Measurements from ENCODE around the gene TMEM62.

Gene TMEM62

GRCh38 chr15:43204016-43204901, 70.9 kb downstream of the TMEM62 start:
- H3K36me3 Mint-ChIP-seq (ENCODE audit: low read depth): peaks cover 1% of the 10 kb centered on the region
- DNase-seq (peak; percentile 59), ATAC-seq (peak; percentile 62)
- H3K4me1 Mint-ChIP-seq: peaks cover 13% of the 10 kb centered on the region
- H3K4me3 Mint-ChIP-seq: no peak overlapping the region
- H3K9me3 Mint-ChIP-seq: no peaks in the 10 kb centered on the region
- H3K27me3 Mint-ChIP-seq: peaks cover 8% of the 10 kb centered on the region
- H3K27ac Mint-ChIP-seq: no peak overlapping the region

- Mint-ChIP-seq H3K27me3 (peaks cover 16% of the 10 kb centered on the region), H3K4me3 (no peak overlapping the region), H3K4me1 (peaks cover 7% of the 10 kb centered on the region), H3K9me3 (no peaks in the 10 kb centered on the region), H3K36me3 (ENCODE audit: low read depth) (no peaks in the 10 kb centered on the region), H3K27ac (no peak overlapping the region)
- DNase-seq (no peak), ATAC-seq (no peak)
These were observed 72.7 kb downstream of the TMEM62 start for GRCh38 chr15:43206054-43206453.

GRCh38 chr15:43207024-43207423, 73.6 kb downstream of the TMEM62 start:
- no peaks in the 10 kb centered on the region for H3K9me3 Mint-ChIP-seq
- peaks cover 16% of the 10 kb centered on the region for H3K27me3 Mint-ChIP-seq
- H3K27ac Mint-ChIP-seq: no peak overlapping the region
- peaks cover 7% of the 10 kb centered on the region for H3K4me1 Mint-ChIP-seq
- no peak overlapping the region for H3K4me3 Mint-ChIP-seq
- H3K36me3 Mint-ChIP-seq (ENCODE audit: low read depth): no peaks in the 10 kb centered on the region
- no peak for ATAC-seq
- DNase-seq: no peak

GRCh38 chr15:43208052-43209002, 74.9 kb downstream of the TMEM62 start:
- ATAC-seq: no peak
- peaks cover 7% of the 10 kb centered on the region for H3K4me1 Mint-ChIP-seq
- H3K36me3 Mint-ChIP-seq (ENCODE audit: low read depth): no peaks in the 10 kb centered on the region
- peaks cover 16% of the 10 kb centered on the region for H3K27me3 Mint-ChIP-seq
- H3K27ac Mint-ChIP-seq: no peak overlapping the region
- H3K9me3 Mint-ChIP-seq: no peaks in the 10 kb centered on the region
- DNase-seq: no peak
- H3K4me3 Mint-ChIP-seq: no peak overlapping the region

GRCh38 chr15:43209059-43209824, 75.9 kb downstream of the TMEM62 start:
- no peaks in the 10 kb centered on the region for H3K9me3 Mint-ChIP-seq
- no peak for DNase-seq
- no peak for ATAC-seq
- peaks cover 16% of the 10 kb centered on the region for H3K27me3 Mint-ChIP-seq
- H3K27ac Mint-ChIP-seq: no peak overlapping the region
- H3K4me3 Mint-ChIP-seq: no peak overlapping the region
- peaks cover 4% of the 10 kb centered on the region for H3K4me1 Mint-ChIP-seq
- H3K36me3 Mint-ChIP-seq (ENCODE audit: low read depth): no peaks in the 10 kb centered on the region

GRCh38 chr15:43210172-43210745, 76.9 kb downstream of the TMEM62 start:
- H3K27me3 Mint-ChIP-seq: peaks cover 16% of the 10 kb centered on the region
- H3K27ac Mint-ChIP-seq: no peak overlapping the region
- no peak overlapping the region for H3K4me3 Mint-ChIP-seq
- no peaks in the 10 kb centered on the region for H3K36me3 Mint-ChIP-seq (ENCODE audit: low read depth)
- no peak for ATAC-seq
- no peak for DNase-seq
- no peaks in the 10 kb centered on the region for H3K9me3 Mint-ChIP-seq
- no peaks in the 10 kb centered on the region for H3K4me1 Mint-ChIP-seq

- Mint-ChIP-seq H3K9me3 (no peaks in the 10 kb centered on the region), H3K27me3 (peaks cover 16% of the 10 kb centered on the region), H3K27ac (no peak overlapping the region), H3K4me3 (no peak overlapping the region), H3K4me1 (no peaks in the 10 kb centered on the region), H3K36me3 (ENCODE audit: low read depth) (no peaks in the 10 kb centered on the region)
- no peak for ATAC-seq
- DNase-seq: no peak
These were observed 77.4 kb downstream of the TMEM62 start for GRCh38 chr15:43210807-43211206.

- no peak overlapping the region for H3K4me3 Mint-ChIP-seq
- no peaks in the 10 kb centered on the region for H3K9me3 Mint-ChIP-seq
- peaks cover 15% of the 10 kb centered on the region for H3K27me3 Mint-ChIP-seq
- DNase-seq: no peak
- no peak for ATAC-seq
- H3K36me3 Mint-ChIP-seq (ENCODE audit: low read depth): no peaks in the 10 kb centered on the region
- no peak overlapping the region for H3K27ac Mint-ChIP-seq
- H3K4me1 Mint-ChIP-seq: no peaks in the 10 kb centered on the region
These were observed 77.9 kb downstream of the TMEM62 start for GRCh38 chr15:43211224-43211735.

GRCh38 chr15:43212299-43212698, 78.9 kb downstream of the TMEM62 start:
- peaks cover 15% of the 10 kb centered on the region for H3K27me3 Mint-ChIP-seq
- no peaks in the 10 kb centered on the region for H3K4me1 Mint-ChIP-seq

GRCh38 chr15:43212951-43213350, 79.6 kb downstream of the TMEM62 start:
- DNase-seq: no peak
- no peaks in the 10 kb centered on the region for H3K4me1 Mint-ChIP-seq
- no peak overlapping the region for H3K27ac Mint-ChIP-seq
- no peaks in the 10 kb centered on the region for H3K36me3 Mint-ChIP-seq (ENCODE audit: low read depth)
- H3K4me3 Mint-ChIP-seq: no peak overlapping the region
- peaks cover 15% of the 10 kb centered on the region for H3K27me3 Mint-ChIP-seq
- no peaks in the 10 kb centered on the region for H3K9me3 Mint-ChIP-seq
- no peak for ATAC-seq

More at GRCh38 chr15:43212299-43212698, 78.9 kb downstream of the TMEM62 start:
- Mint-ChIP-seq H3K9me3 (no peaks in the 10 kb centered on the region), H3K27ac (no peak overlapping the region), H3K4me3 (no peak overlapping the region), H3K36me3 (ENCODE audit: low read depth) (no peaks in the 10 kb centered on the region)
- DNase-seq (no peak), ATAC-seq (no peak)

- DNase-seq: no peak
- ATAC-seq: no peak
- no peak overlapping the region for H3K27ac Mint-ChIP-seq
- no peak overlapping the region for H3K4me3 Mint-ChIP-seq
- peaks cover 15% of the 10 kb centered on the region for H3K27me3 Mint-ChIP-seq
- no peaks in the 10 kb centered on the region for H3K36me3 Mint-ChIP-seq (ENCODE audit: low read depth)
- H3K4me1 Mint-ChIP-seq: no peaks in the 10 kb centered on the region
- H3K9me3 Mint-ChIP-seq: no peaks in the 10 kb centered on the region
These were observed 80.1 kb downstream of the TMEM62 start for GRCh38 chr15:43213466-43213865.

GRCh38 chr15:43214169-43214568, 80.8 kb downstream of the TMEM62 start:
- no peaks in the 10 kb centered on the region for H3K36me3 Mint-ChIP-seq (ENCODE audit: low read depth)
- DNase-seq (no peak), ATAC-seq (no peak)
- H3K4me1 Mint-ChIP-seq: no peaks in the 10 kb centered on the region
- H3K27me3 Mint-ChIP-seq: peaks cover 9% of the 10 kb centered on the region
- no peaks in the 10 kb centered on the region for H3K9me3 Mint-ChIP-seq
- H3K27ac Mint-ChIP-seq: no peak overlapping the region
- H3K4me3 Mint-ChIP-seq: no peak overlapping the region

- Mint-ChIP-seq H3K4me1 (no peaks in the 10 kb centered on the region), H3K4me3 (no peak overlapping the region), H3K9me3 (no peaks in the 10 kb centered on the region), H3K36me3 (ENCODE audit: low read depth) (no peaks in the 10 kb centered on the region), H3K27me3 (peaks cover 7% of the 10 kb centered on the region), H3K27ac (no peak overlapping the region)
- ATAC-seq (no peak), DNase-seq (no peak)
These were observed 81.4 kb downstream of the TMEM62 start for GRCh38 chr15:43214592-43215295.
